GM12875 (cell line): ENCODE results near the gene UBE2J2.

Experiments used
- H3K4me3 ChIP-seq: one replicate; pipeline ENCODE4 v1.5.1; 2011; ENCODE audit warnings: low read depth, low read length, control low read depth
- TF ChIP-seq, protein P1 (sequence below): IDR thresholded peaks from 2 replicates; pipeline ENCODE4 v1.5.1; 2011; ENCODE audit warnings: low read depth, mild to moderate bottlenecking, control low read depth, inconsistent platforms, low read length, moderate library complexity, borderline replicate concordance; ENCODE audit not compliant: insufficient read depth

The UBE2J2 gene

DNA sequence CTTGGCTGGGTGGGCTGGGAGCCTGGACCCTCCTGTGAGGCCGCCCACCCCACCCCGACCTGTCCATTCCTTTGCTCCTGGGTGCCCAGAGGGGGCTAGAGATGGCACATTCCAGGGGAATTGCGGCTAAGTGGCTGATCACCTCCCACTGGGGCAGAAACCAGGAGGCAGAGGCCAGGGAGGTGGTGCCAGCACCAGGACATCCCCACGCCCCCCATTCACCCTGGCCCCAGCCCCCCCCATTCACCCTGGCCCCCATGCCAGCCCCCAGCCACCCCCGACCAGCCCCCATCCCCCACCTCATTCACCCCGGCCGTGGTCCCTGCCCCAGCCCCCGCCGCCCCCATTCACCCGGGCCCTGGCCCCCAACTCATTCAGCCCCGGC, 33.3 kb downstream of the UBE2J2 start:
- TF ChIP-seq, protein P1, sequence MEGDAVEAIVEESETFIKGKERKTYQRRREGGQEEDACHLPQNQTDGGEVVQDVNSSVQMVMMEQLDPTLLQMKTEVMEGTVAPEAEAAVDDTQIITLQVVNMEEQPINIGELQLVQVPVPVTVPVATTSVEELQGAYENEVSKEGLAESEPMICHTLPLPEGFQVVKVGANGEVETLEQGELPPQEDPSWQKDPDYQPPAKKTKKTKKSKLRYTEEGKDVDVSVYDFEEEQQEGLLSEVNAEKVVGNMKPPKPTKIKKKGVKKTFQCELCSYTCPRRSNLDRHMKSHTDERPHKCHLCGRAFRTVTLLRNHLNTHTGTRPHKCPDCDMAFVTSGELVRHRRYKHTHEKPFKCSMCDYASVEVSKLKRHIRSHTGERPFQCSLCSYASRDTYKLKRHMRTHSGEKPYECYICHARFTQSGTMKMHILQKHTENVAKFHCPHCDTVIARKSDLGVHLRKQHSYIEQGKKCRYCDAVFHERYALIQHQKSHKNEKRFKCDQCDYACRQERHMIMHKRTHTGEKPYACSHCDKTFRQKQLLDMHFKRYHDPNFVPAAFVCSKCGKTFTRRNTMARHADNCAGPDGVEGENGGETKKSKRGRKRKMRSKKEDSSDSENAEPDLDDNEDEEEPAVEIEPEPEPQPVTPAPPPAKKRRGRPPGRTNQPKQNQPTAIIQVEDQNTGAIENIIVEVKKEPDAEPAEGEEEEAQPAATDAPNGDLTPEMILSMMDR, result no peak

DNA sequence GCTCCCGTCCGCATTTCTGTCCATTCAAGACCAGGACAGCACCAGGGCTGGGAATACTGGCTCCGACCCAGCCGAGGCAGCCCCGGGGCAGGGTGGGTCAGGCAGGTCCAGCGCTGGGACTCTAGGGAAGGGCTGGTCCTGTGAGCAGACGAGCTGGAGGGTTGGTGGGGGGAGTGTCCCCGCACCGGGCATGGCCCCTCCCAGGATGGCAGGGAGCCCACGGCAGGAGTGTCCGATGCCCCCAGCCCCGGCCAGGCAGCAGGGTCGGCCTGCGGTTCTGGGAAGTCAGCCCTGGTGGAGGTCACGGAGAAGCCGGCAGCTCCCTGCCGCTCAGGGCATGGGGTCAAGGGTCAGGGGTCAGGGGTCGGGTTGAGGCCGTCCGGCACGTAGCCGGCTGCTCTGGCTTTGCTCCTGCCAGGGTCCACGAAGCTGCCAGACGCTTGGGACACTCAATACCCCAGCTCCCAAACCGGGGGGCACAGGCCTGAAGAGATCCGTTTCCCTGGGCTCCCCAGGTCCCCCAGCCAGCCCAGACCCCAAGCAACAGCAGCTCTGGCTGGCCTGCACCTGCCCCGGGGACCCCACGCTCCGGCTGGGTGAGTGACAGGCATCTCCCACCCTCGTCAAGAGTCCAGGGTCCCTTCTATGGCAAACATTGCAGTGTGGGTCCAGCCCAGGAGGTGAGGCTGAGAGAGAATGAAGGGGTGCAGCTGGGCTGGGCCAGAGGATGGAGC, 33.9 kb downstream of the UBE2J2 start:
- TF ChIP-seq, protein P1, result no peak

More for the DNA sequence above, 33.3 kb downstream of the UBE2J2 start:
- no peak overlapping the region for H3K4me3 ChIP-seq

DNA sequence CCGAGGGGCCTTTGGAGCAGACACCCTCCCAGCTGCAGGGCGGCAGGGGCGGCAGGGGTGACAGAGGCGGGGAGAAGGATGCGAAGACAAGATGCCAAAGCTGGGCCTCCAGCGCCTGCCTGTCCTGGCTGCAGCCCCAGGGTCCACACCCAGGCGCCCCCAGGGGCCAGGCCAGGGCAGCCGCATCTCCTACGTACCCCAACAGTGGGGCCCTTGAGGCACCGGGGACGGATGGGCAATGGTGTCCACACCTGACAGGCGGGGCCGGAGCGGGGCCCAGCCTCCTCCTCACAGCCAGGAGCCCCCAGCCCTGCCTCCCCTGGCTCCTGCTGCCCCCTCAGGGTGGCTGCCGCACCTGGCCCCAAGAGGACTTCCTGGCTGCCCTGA, 34.4 kb downstream of the UBE2J2 start:
- TF ChIP-seq, protein P1, result no peak
- H3K4me3 ChIP-seq, result no peak overlapping the region

More for the DNA sequence above, 33.9 kb downstream of the UBE2J2 start:
- no peak overlapping the region for H3K4me3 ChIP-seq

DNA sequence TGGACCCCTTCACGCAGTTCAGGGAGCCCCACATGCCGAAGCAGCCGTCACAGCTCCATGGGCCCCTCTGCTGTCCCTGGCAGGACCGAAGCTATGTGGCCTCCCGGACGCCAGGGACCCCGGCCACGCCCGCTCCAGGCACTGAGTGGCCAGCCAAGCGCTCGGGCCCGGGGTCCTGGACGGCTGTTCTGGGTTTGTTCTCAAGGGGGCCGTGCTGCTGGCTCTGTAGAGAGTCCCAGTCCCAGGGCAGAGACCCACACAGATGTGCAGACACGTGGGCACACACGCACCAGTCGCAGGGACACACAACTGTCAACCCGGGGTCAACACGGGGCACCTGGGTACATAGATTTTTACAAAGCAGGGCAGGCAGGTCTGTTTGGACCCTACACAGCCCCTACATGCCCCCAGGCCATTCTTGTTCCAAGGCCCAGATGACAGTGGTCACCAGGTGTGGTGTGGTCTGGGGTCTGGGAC, 34.9 kb downstream of the UBE2J2 start:
- TF ChIP-seq, protein P1, result no peak
- H3K4me3 ChIP-seq, result no peak overlapping the region

DNA sequence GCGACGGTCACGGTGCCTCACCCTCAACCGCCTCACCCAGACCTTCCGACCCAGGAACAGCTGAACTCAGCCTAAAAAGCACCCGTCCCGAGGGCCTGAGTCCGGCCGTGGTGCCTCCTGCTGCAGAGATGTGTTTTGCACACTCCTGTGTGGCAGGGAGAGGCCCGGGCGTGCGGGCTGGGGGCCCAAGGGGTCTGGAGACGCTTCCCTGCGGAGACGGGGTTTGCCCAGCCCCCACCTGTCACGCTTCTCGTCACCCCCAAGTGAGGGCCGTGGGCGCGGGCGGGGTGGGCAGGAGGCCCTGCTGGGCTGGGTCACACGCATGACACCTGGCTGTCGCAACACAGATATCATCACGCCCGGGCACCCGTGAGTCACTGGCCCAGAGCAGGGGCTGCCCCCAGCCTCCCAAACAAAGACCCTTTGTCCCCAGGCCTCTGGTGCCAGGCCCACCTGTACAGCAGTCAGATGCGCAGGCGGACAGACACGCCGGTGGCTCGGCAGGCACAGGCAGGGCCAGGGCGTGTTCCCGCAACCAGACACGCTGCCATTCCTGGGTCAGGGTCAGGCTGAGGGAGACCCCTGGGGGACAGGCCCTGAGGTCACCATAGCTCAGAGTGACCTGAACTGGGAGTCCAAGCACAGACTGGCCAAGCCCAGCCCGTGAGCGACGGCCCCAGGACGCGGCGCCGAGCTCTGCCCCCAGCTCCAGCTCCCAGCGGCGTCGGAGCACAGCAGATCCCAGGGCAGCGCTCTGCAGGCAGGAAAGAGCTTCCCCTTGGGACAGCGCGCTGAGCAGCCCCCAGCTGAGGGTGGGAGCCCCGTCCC, 35.6 kb downstream of the UBE2J2 start:
- TF ChIP-seq, protein P1, result no peak
- no peak overlapping the region for H3K4me3 ChIP-seq

DNA sequence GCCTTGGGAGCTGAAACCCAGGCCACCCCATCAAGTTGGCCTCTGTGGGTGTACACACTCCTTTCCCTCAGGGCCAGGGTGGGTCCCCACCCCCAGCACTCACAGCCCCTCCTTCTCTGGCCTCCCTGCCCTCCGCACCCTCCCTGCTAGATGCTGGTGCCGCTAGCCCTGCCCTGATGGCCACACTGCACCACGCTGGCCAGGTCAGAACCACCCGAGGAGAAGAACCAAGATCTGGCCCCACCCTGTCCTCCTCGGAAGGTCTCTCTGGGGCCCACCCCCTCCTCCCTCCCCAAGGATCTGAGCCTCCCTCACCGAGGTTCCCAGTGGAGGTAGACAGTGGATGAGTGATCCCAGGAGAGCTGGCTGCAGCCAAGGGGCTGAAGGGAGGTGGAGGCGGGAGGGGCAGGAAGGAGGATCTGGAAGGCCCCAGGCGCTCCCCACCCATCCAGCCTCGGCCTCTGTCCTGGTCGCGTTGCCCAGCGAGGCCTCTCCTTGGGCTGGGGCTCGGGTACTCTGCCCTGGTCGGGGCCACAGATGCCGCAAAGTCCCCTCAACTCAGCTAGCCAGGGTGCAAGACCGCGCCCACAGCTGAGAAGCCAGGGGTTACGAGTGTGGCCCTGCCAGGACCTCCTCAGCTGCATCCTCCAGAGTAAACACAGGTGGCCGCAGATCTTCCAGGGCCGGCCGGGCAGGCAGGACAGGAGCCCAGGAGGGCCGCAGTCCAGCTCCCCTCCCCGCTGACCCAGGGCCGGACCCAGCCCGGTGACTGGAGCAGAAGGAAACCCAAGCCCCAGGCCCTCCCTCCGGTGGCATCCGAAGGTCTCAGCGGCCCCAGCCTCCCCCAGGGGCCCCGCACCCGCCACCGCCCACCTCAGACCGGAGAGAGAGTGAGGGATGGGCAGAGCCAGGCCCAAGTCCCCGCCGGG, 36.4 kb downstream of the UBE2J2 start:
- no peak overlapping the region for H3K4me3 ChIP-seq
- TF ChIP-seq, protein P1, result no peak
